Activated B cell treated with CpG ODN at 0.5 μM for 24 hours (primary cell): ENCODE results near the gene SERGEF. TPM values are rescaled to one million over a fixed set of nuclear protein-coding genes. Genes with fewer than 3 reads are reported as not detected.

Source experiments
- ATAC-seq: fragments of 200-7000 bp; cut with Tn5 transposase; one replicate; pipeline ENCODE4 v1.10.0; 2021; ENCODE audit warnings: low read depth, mild to moderate bottlenecking, moderate library complexity
- CTCF ChIA-PET: fragments of 350-600 bp; sonication (Branson Sonifier 250); formaldehyde crosslinking; loops from one replicate; lab custom pipeline; 2021; ENCODE audit warnings: antibody characterized with exemption; lab: Charles Lee
- POLR2A ChIA-PET: fragments of 350-600 bp; sonication (Branson Sonifier 250); formaldehyde crosslinking; loops from one replicate; lab custom pipeline; 2021; ENCODE audit warnings: antibody characterized with exemption; lab: Charles Lee
- DNase-seq: peaks from one replicate; pipeline ENCODE4 v3.0.0; 2022
- H3K27ac Mint-ChIP-seq: one replicate; pipeline ENCODE4 v1.8.0; 2020; ENCODE audit warnings: mixed read lengths
- H3K27me3 Mint-ChIP-seq: one replicate; pipeline ENCODE4 v1.8.0; 2021; ENCODE audit warnings: mixed read lengths
- H3K36me3 Mint-ChIP-seq: one replicate; pipeline ENCODE4 v1.8.0; 2021; ENCODE audit warnings: low read depth, mixed read lengths
- H3K4me1 Mint-ChIP-seq: one replicate; pipeline ENCODE4 v1.8.0; 2021; ENCODE audit warnings: mixed read lengths
- H3K4me3 Mint-ChIP-seq: one replicate; pipeline ENCODE4 v1.8.0; 2020; ENCODE audit warnings: mild to moderate bottlenecking, mixed read lengths
- H3K9me3 Mint-ChIP-seq: one replicate; pipeline ENCODE4 v1.8.0; 2020; ENCODE audit warnings: mixed read lengths
- intact Hi-C: fragments of 100-400 bp; cut with micrococcal nuclease; formaldehyde crosslinking; loops from one replicate; pipeline ENCODE4 v1.15.1; 2024
- total RNA-seq: library from RNA; stranded (reverse); gene quantifications from 2 replicates; pipeline ENCODE4 v1.2.3, GENCODE V29; 2022
- TF ChIP-seq, protein P1 (sequence below): fragments of 200-600 bp; IDR thresholded peaks from one replicate; pipeline ENCODE4 v1.8.0; 2022; ENCODE audit warnings: antibody characterized with exemption, mild to moderate bottlenecking

The SERGEF gene
- total RNA-seq, 1 donor from 2014 or later: 38.4 TPM

DNA sequence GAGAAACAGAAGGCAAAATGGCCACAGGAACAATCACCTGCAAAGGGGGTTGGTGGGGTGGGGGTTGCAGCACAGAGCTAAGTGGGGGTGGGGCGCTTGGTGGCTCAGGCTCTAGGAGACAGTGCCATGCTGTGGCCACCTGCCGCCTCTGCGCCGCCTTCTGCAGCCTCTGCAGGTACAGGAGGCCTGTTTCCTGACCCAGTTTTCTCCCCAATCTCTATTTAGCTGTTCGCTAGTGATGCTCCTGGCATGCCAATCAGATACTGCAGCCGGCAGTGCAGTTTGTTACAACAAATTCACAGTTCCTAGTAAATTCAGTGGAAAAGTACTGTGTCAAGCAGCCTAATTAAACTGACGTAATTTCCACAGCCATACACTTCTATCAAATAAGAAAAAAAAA, 106.4 kb downstream of the SERGEF start:
- Mint-ChIP-seq H3K4me1 (peaks cover 26% of the 10 kb centered on the region), H3K27me3 (no peaks in the 10 kb centered on the region), H3K27ac (no peak overlapping the region), H3K36me3 (peaks cover 44% of the 10 kb centered on the region), H3K9me3 (no peaks in the 10 kb centered on the region), H3K4me3 (no peak overlapping the region)
- intact Hi-C loops: no loop called here
- POLR2A ChIA-PET: interaction anchor here (0.6 kb wide), 1 partner anchor 725 kb away, joined by 3 read pairs; no protein-coding TSS in a partner anchor
- ATAC-seq (no peak), DNase-seq (no peak)
- CTCF ChIA-PET: no interaction called here
- TF ChIP-seq, protein P1, sequence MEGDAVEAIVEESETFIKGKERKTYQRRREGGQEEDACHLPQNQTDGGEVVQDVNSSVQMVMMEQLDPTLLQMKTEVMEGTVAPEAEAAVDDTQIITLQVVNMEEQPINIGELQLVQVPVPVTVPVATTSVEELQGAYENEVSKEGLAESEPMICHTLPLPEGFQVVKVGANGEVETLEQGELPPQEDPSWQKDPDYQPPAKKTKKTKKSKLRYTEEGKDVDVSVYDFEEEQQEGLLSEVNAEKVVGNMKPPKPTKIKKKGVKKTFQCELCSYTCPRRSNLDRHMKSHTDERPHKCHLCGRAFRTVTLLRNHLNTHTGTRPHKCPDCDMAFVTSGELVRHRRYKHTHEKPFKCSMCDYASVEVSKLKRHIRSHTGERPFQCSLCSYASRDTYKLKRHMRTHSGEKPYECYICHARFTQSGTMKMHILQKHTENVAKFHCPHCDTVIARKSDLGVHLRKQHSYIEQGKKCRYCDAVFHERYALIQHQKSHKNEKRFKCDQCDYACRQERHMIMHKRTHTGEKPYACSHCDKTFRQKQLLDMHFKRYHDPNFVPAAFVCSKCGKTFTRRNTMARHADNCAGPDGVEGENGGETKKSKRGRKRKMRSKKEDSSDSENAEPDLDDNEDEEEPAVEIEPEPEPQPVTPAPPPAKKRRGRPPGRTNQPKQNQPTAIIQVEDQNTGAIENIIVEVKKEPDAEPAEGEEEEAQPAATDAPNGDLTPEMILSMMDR: no peak

DNA sequence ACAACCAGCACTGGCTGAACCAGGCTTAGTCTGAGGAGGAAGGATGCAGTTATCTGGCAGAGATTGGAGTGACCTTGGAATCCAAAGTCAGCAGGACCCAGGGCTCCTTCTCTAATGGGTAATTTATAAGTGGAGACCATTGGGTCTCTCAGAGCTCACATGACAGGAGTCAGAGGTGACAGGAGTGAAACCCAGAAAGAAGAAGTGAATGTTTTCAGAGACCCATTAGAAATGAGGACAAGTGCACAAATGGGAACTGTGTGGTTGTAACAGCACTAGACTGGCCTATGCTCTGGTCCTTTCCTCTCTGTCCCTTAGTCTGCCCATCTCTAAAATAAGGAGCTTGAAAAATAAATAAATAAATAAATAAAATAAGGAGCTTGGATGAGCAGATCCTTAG, 107.4 kb downstream of the SERGEF start:
- peaks cover 26% of the 10 kb centered on the region for H3K4me1 Mint-ChIP-seq
- DNase-seq: no peak
- TF ChIP-seq, protein P1: no peak
- H3K27me3 Mint-ChIP-seq: no peaks in the 10 kb centered on the region
- H3K36me3 Mint-ChIP-seq: peaks cover 44% of the 10 kb centered on the region
- no peak overlapping the region for H3K4me3 Mint-ChIP-seq
- ChIA-PET CTCF (no interaction called here), POLR2A (no interaction called here)
- no peak overlapping the region for H3K27ac Mint-ChIP-seq
- H3K9me3 Mint-ChIP-seq: no peaks in the 10 kb centered on the region
- intact Hi-C loops: no loop called here
- ATAC-seq: peak; percentile 37

- H3K9me3 Mint-ChIP-seq: no peaks in the 10 kb centered on the region
- ATAC-seq (no peak), DNase-seq (no peak)
- H3K4me3 Mint-ChIP-seq: no peak overlapping the region
- TF ChIP-seq, protein P1: no peak
- peaks cover 10% of the 10 kb centered on the region for H3K4me1 Mint-ChIP-seq
- H3K27ac Mint-ChIP-seq: no peak overlapping the region
- POLR2A ChIA-PET: no interaction called here
- peaks cover 35% of the 10 kb centered on the region for H3K36me3 Mint-ChIP-seq
- CTCF ChIA-PET: no interaction called here
- H3K27me3 Mint-ChIP-seq: no peaks in the 10 kb centered on the region
- intact Hi-C loops: no loop called here
These were observed 111.4 kb downstream of the SERGEF start for GRCh38 chr11:17901481-17901880.

DNA sequence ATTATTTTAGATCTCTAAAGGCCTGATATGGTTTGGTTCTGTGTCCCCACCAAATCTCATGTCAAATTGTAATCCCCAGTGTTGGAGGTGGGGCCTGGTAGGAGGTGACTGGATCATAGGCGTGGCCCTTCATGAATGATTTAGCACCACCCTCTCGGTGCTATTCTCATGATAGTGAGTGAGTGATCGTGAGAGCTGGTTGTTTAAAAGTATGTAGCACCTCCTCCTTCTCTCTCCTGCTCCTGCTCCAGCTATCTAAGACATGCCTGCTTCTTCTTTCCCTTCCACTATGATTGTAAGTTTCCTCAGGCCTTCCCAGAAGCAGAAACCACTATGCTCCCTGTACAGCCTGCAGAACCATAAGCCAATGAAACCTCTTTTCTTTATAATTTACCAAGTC, 114.1 kb downstream of the SERGEF start:
- Mint-ChIP-seq H3K27me3 (no peaks in the 10 kb centered on the region), H3K4me1 (peaks cover 3% of the 10 kb centered on the region), H3K9me3 (no peaks in the 10 kb centered on the region), H3K36me3 (peaks cover 42% of the 10 kb centered on the region), H3K27ac (no peak overlapping the region), H3K4me3 (no peak overlapping the region)
- ChIA-PET POLR2A (no interaction called here), CTCF (no interaction called here)
- intact Hi-C loops: no loop called here
- TF ChIP-seq, protein P1: no peak
- no peak for ATAC-seq
- DNase-seq: no peak

DNA sequence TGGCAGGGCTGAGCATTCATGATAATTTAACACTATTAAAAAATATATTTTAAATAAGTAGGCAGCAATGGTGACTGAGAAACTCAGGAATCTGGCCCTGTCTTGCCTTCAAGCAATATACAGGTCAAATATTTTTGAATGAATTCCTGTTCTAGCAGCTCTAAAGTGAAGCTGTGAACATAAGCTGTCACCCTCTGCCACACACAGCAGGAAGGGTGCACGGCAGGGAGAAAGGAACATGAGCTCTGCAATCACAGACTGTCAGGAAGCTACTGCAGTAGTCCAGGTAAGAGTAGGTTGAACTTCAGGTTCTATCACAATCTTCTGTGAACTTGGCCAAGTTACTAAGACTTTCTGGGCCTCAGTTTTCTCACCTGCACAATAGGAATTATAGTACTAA, 114.8 kb downstream of the SERGEF start:
- no peaks in the 10 kb centered on the region for H3K9me3 Mint-ChIP-seq

More for the DNA sequence above, 114.8 kb downstream of the SERGEF start:
- Mint-ChIP-seq H3K27ac (no peak overlapping the region), H3K27me3 (no peaks in the 10 kb centered on the region), H3K36me3 (peaks cover 40% of the 10 kb centered on the region), H3K4me1 (peaks cover 3% of the 10 kb centered on the region), H3K4me3 (no peak overlapping the region)
- TF ChIP-seq, protein P1: no peak
- ChIA-PET CTCF (no interaction called here), POLR2A (no interaction called here)
- ATAC-seq (no peak), DNase-seq (no peak)
- intact Hi-C loops: no loop called here
